Gastroesophageal sphincter (tissue), 2 donors: ENCODE measurements around the gene IL19.

ENCODE experiments used
- EP300 ChIP-seq: sonication (generic); formaldehyde crosslinking; IDR thresholded peaks from one replicate; pipeline ENCODE4 v1.6.1; 2017; ENCODE audit warnings: antibody characterized with exemption, mild to moderate bottlenecking
- POLR2A ChIP-seq, 2 donors: fragments of 450-650 bp; IDR thresholded peaks; one replicate each; pipeline ENCODE4 v1.6.1; 2017; ENCODE audit warnings: antibody characterized with exemption in 2 of 2, mild to moderate bottlenecking in 2 of 2, moderate library complexity in 1 of 2

GRCh38 chr1:206803221-206803730 is 32.7 kb downstream of the IL19 start:
- no peak for TF ChIP-seq EP300
- TF ChIP-seq POLR2A (IDR thresholded peaks at IDR 0.05) = no peak
